GM10266 (cell line): Measurements from ENCODE around the gene SERTAD2.

Experiments used
- DNase-seq: peaks from one replicate; pipeline ENCODE4 v3.0.0; 2012; ENCODE audit errors: extremely low spot score
- TF ChIP-seq, protein P1 (sequence below): IDR thresholded peaks from 2 replicates; pipeline ENCODE4 v1.5.1; 2012; ENCODE audit warnings: mild to moderate bottlenecking, low read depth; ENCODE audit not compliant: control insufficient read depth, insufficient read depth; ENCODE audit errors: missing control alignments

Gene SERTAD2

DNA sequence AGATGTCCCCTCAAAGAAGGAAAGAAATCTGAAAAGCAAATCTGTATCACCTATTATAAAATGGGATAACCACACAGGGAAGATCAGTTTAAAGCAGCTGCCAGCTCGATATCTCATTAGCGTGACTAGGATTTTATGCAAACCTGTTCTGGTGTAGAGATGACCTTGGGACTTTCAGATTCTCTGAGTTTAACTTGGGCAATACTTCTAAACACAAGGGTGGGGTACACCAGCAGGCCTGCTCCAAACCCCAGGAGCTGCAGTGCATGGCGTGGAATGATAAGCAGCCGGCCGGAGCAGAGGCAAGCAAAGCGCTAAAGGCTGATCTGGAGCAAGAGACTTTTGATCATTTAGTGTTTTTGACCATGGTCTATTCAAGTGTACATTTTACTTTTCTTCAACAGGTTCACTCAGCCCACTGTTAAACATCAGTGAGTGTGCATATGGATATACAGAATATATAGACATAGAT, 4.7 kb downstream of the SERTAD2 start:
- DNase-seq, result no peak
- TF ChIP-seq, protein P1, sequence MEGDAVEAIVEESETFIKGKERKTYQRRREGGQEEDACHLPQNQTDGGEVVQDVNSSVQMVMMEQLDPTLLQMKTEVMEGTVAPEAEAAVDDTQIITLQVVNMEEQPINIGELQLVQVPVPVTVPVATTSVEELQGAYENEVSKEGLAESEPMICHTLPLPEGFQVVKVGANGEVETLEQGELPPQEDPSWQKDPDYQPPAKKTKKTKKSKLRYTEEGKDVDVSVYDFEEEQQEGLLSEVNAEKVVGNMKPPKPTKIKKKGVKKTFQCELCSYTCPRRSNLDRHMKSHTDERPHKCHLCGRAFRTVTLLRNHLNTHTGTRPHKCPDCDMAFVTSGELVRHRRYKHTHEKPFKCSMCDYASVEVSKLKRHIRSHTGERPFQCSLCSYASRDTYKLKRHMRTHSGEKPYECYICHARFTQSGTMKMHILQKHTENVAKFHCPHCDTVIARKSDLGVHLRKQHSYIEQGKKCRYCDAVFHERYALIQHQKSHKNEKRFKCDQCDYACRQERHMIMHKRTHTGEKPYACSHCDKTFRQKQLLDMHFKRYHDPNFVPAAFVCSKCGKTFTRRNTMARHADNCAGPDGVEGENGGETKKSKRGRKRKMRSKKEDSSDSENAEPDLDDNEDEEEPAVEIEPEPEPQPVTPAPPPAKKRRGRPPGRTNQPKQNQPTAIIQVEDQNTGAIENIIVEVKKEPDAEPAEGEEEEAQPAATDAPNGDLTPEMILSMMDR, result no peak

DNA sequence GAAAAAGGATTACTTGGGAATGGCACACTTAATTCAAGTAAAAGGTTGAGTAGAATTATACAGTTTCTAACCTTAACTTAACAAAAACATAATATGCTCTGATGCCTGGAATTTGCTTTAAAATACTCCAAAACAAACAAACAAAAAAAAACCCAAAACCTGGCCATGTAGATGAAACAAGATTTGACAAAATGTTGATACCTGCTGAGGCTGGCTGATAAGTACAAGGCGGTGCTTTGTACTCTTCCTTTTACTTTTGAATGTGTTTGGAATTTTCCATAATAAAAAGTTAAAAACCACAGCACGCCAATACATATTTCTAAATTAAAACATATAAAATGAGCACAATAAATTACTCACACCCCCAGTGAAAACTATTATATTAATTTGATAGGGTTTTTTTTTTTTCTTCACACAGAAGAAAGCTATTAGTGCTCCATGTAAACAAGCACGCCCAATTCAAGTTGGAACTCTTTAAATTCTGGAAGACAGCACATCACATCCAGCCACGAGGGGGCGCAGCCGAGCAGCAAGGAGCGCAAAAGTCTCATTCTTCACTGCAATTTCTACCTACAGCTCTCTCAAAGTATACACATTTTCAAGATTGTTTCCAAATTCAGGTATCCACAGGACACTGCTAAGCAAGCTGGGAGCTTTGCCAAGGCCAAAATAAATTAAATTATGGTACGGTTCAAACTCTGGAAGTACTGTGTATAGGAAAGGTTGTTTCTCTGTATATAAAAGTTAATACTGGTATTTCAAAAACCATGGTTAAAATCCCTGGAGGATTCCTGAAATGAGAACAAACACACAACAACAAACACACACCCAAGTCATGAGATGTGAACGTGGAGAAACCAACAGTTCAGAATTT, 7.5 kb downstream of the SERTAD2 start:
- peak; percentile 62 for DNase-seq
- TF ChIP-seq, protein P1, result peak; percentile 92

DNA sequence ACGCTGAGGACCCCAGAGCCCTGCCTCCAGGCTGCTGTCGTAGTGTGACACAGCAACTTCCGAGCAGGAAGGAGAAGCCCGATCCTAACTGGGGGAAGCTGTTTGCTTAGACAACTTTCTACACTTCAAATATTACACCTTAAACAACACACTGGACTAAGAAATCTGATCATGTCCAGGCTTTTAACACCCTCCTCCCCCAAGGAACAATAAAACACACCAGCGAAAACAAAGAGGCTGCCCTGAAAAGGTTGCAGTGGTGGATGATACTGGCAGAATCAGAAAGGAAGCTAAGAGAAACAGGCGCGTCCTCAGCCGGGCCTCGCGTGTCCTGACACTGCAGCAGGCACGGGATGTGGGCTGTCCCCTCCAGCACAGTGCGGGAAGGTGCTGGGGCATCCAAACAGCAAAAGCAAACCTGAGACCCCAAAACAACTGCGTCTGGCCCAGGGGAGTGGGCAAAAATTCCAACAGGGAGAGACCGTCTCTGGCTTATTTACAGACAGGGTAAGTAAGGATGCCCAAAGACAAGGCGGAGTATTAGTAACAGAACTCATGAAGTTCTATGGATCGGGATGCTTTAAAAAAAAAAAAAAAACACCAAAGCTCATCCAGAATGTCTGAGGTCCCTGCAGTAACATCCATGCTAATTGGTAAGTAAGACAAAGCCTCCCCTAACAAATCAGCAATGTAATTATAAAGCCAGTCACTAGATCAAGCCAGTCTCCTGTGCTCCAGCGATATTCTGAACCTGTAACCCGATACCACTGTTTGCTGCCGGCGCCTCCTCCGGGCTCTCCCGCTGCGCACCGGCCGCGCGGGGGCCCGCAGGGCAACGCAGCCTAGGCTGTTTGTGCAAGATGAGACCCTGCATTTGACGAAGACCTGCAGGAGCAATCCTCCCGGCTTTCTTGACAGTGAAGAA, 9.0 kb downstream of the SERTAD2 start:
- TF ChIP-seq, protein P1, result peak; percentile 13
- peak; percentile 80 for DNase-seq

DNA sequence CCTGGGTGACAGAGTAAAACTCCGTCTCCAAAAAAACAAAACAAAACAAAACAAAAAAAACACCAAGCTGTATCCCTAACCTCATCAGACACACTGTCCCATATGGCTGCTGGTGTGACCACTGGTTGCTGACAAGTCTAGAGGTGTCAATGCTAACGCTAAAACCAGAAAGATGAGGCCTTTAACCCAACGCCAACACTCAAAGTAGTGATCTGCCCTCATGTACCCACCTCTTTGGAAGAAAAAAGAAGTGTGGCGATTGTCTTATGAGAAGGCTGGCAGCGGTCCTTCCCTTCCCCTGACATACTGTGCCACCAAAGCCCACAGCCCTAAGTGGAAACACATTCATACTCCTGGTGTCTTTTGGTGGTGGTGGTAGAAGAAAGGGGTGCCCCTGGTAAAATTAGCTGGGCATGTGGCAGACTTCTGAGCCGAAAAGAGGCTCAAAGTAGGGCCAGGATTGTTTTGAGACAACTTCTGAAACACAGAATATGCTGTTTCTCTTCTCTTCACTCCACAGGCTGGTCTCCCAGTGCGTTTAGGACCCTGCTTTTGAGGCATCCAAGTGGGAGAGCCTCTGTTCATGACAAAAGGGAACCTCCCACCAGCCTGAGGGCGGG, 9.8 kb downstream of the SERTAD2 start:
- DNase-seq, result no peak
- TF ChIP-seq, protein P1, result no peak

DNA sequence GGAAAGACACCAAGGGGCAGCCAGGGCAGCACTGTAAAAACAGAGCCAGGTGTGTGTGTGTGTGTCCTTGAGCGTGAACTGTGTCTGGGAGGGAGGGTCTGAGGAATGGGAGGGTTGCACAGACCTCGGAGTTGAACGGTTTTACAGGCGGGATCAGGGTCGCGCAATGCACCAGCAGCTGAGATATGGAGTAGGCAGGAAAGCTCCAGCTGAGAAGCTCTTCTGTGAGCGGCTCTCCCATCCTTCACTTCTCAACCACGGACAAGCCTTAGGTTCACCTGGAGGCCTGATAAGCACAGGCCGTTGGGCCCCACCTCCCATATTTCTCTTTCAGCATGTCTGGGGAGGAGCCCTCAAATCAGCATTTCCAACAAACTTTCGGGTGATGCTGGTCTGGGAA, 12.1 kb downstream of the SERTAD2 start:
- TF ChIP-seq, protein P1, result no peak
- DNase-seq, result no peak

DNA sequence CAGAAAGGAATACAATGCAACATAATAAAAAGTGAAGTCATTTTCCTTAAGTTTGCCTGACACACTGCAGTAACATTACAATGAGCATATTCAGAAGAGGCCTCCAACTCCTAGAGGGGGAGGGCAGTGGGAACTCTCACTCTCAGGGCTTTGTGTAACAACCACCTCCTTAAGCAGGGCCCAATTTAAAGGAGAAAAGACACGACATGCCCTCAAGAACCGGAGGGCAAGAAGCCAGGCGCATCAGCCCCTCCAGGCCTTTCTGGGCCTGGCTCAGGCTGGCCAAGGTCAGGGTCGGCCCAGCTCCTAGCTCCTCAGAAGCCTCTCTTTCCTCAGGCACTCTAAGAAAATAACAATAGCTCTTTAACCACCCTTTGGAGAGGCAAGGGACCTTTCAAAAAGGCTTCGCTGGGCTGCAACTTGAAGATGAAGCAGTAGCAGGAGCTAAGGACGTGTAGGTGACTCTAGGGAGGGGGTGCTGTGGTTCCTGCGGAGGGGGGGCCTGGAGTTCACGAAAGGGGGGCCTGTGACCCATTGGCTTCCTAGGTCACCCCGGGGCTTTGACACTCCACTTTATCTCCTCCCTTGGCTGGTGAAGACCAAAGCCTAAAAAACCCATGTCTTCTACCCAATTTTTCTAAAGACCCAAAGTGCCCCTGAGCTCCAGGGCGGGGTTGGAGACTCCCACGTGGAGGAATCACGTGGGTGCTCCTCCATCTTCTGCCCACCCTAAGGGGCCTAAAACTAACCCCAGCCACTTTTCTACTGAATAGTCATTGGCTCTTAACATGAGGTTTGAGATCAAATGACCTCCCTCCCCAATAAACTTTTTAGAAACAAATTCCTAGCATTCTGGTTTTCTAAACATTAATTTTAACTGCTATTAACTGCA, 13.3 kb downstream of the SERTAD2 start:
- TF ChIP-seq, protein P1, result no peak
- DNase-seq, result no peak
